ENCODE results near the gene PHEX.

DNA sequence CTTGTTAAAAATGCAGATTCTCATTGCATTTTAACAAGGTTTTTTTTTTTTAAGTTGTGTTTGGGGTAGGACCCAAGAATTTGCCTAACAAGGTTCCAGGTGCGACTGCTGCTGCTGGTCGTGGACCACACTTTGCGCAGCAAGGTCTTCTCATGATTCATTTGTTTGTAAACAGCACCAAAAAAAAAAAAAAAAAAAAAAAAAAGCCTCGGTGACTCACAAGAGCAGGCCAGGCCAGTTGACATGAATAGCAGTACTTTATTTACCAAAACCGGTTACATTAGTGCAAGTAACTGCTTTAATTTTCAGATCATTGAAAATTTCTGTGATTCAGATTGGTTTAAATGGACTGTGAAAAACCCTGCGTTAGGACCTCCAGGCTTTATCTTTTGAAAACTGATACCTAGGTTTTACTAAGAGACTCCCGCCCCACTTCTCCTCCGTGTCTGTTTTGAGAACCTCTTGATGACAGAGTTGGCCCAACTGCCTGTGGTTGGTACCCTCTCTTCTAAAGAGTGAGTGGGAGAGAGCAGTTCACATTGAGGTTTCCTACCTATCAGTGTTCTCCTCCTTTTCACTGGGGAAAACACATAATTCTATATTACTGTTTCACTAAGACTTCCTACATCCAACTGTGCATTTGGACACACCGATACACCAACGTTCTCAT, 86.2 kb downstream of the PHEX start:
- TF ChIP-seq EZH2 (IDR thresholded peaks at IDR 0.05; ENCODE audit: borderline replicate concordance, insufficient read depth, low read length, poor library complexity, severe bottlenecking): no peak
- TF ChIP-seq, protein P1, sequence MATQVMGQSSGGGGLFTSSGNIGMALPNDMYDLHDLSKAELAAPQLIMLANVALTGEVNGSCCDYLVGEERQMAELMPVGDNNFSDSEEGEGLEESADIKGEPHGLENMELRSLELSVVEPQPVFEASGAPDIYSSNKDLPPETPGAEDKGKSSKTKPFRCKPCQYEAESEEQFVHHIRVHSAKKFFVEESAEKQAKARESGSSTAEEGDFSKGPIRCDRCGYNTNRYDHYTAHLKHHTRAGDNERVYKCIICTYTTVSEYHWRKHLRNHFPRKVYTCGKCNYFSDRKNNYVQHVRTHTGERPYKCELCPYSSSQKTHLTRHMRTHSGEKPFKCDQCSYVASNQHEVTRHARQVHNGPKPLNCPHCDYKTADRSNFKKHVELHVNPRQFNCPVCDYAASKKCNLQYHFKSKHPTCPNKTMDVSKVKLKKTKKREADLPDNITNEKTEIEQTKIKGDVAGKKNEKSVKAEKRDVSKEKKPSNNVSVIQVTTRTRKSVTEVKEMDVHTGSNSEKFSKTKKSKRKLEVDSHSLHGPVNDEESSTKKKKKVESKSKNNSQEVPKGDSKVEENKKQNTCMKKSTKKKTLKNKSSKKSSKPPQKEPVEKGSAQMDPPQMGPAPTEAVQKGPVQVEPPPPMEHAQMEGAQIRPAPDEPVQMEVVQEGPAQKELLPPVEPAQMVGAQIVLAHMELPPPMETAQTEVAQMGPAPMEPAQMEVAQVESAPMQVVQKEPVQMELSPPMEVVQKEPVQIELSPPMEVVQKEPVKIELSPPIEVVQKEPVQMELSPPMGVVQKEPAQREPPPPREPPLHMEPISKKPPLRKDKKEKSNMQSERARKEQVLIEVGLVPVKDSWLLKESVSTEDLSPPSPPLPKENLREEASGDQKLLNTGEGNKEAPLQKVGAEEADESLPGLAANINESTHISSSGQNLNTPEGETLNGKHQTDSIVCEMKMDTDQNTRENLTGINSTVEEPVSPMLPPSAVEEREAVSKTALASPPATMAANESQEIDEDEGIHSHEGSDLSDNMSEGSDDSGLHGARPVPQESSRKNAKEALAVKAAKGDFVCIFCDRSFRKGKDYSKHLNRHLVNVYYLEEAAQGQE (IDR thresholded peaks at IDR 0.05; ENCODE audit: borderline replicate concordance): no peak
- TF ChIP-seq, protein P2, sequence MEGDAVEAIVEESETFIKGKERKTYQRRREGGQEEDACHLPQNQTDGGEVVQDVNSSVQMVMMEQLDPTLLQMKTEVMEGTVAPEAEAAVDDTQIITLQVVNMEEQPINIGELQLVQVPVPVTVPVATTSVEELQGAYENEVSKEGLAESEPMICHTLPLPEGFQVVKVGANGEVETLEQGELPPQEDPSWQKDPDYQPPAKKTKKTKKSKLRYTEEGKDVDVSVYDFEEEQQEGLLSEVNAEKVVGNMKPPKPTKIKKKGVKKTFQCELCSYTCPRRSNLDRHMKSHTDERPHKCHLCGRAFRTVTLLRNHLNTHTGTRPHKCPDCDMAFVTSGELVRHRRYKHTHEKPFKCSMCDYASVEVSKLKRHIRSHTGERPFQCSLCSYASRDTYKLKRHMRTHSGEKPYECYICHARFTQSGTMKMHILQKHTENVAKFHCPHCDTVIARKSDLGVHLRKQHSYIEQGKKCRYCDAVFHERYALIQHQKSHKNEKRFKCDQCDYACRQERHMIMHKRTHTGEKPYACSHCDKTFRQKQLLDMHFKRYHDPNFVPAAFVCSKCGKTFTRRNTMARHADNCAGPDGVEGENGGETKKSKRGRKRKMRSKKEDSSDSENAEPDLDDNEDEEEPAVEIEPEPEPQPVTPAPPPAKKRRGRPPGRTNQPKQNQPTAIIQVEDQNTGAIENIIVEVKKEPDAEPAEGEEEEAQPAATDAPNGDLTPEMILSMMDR (IDR thresholded peaks at IDR 0.05; ENCODE audit: poor library complexity, severe bottlenecking): no peak
- no peak for TF ChIP-seq SMC3 (conservative IDR thresholded peaks at IDR 0.05; ENCODE audit: poor library complexity)
- no peak for TF ChIP-seq MXI1 (conservative IDR thresholded peaks at IDR 0.05; ENCODE audit: poor library complexity, severe bottlenecking)
- no peak for TF ChIP-seq POLR2AphosphoS5 (IDR thresholded peaks at IDR 0.05)
- TF ChIP-seq EP300 (conservative IDR thresholded peaks at IDR 0.05; ENCODE audit: poor library complexity, severe bottlenecking): no peak
- no peak for TF ChIP-seq TAF1 (IDR thresholded peaks at IDR 0.05; ENCODE audit: low read depth)
